ENCODE data around the gene AGBL4. TPM values are rescaled to one million over a fixed set of nuclear protein-coding genes. Genes with fewer than 3 reads are reported as not detected.

Gene AGBL4
- total and polyA plus RNA-seq, 7 donors: 0.09 to 0.36 (median 0.16) TPM; not detected in 4

DNA sequence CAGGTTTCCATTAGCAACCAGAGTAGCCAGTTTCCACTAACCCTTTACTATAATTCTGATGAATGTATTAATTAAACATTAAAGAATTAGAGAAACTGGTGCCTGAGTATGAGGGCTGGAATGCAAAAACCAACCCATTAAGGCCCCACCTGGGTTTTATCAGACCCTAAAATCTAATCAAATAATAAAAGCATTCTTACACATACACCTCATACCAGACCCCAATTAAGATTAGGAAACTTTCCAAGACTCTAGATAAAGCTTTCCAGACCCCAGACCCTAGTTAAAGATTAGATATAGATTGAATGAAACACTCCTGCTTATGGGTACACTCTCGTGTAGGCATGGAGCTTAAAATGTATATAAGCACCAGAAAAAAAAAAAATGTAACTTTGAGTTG is 665.7 kb downstream of the AGBL4 start:
- Histone ChIP-seq H3K4me3 (no peak overlapping the region), H3K36me3 (no peaks in the 10 kb centered on the region), H3K9me3 (no peaks in the 10 kb centered on the region), H3K27me3 (no peaks in the 10 kb centered on the region), H3K27ac (no peak overlapping the region), H3K4me1 (no peaks in the 10 kb centered on the region)
- WGBS, 2 donors: 22 to 53% methylated on average over 1 of the region's 1 CpG
- no peak for DNase-seq
- TF ChIP-seq EP300 (IDR thresholded peaks at IDR 0.05): no peak
- intact Hi-C loops (cut with DNase I): no loop called here

DNA sequence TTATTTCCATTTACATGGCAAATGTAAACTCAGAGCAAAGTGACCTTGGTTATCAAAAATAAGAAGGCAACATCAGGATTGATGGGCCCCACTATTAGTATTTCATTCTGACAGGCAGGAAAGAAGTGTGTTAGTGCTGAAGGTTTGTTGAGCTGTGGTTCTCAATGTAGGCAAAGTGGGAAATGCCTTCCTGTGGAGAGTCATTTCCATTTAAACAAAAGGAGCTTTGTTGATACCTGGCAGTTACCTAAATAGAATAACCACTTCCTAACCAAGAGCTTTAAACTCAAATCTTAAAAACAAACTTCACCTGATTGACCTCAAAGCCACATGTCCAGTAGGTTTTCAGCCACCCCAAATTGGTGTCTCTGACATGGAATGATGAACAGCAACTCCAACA is 667.2 kb downstream of the AGBL4 start:
- Histone ChIP-seq H3K27me3 (no peaks in the 10 kb centered on the region), H3K4me3 (no peak overlapping the region), H3K36me3 (no peaks in the 10 kb centered on the region), H3K9me3 (no peaks in the 10 kb centered on the region), H3K4me1 (no peaks in the 10 kb centered on the region), H3K27ac (no peak overlapping the region)
- intact Hi-C loops (cut with DNase I): no loop called here
- no peak for DNase-seq
- no peak for TF ChIP-seq POLR2AphosphoS5 (IDR thresholded peaks at IDR 0.05)
- TF ChIP-seq EP300 (IDR thresholded peaks at IDR 0.05): no peak
- TF ChIP-seq, protein P1, sequence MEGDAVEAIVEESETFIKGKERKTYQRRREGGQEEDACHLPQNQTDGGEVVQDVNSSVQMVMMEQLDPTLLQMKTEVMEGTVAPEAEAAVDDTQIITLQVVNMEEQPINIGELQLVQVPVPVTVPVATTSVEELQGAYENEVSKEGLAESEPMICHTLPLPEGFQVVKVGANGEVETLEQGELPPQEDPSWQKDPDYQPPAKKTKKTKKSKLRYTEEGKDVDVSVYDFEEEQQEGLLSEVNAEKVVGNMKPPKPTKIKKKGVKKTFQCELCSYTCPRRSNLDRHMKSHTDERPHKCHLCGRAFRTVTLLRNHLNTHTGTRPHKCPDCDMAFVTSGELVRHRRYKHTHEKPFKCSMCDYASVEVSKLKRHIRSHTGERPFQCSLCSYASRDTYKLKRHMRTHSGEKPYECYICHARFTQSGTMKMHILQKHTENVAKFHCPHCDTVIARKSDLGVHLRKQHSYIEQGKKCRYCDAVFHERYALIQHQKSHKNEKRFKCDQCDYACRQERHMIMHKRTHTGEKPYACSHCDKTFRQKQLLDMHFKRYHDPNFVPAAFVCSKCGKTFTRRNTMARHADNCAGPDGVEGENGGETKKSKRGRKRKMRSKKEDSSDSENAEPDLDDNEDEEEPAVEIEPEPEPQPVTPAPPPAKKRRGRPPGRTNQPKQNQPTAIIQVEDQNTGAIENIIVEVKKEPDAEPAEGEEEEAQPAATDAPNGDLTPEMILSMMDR (IDR thresholded peaks at IDR 0.05): no peak
- TF ChIP-seq POLR2A (IDR thresholded peaks at IDR 0.05): no peak

DNA sequence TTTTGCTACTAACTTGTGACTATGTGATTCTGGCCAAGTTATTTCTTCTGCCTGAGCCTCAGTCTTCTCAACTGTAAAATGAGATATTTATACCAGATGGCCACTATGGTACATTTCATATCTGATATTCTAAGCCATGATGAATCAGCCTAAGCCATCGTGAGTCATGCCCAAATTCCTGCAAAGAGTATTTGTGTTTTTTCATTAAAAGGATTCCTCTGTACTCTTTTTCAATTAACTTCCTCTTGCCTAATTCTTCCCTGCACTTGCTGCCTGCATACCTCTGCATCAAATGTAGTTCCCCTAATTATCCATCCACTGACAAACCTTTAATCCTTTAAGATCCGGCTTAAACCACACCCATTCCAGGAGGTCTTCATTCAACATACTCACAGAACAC is 672.0 kb downstream of the AGBL4 start:
- no peak for TF ChIP-seq EP300 (IDR thresholded peaks at IDR 0.05)
- TF ChIP-seq POLR2AphosphoS5 (IDR thresholded peaks at IDR 0.05): no peak
- TF ChIP-seq, protein P1 (IDR thresholded peaks at IDR 0.05): no peak
- TF ChIP-seq POLR2A (IDR thresholded peaks at IDR 0.05): no peak
- intact Hi-C loops (cut with DNase I): no loop called here
- WGBS, 2 donors: 62 to 78% methylated on average over 2 of the region's 2 CpGs

DNA sequence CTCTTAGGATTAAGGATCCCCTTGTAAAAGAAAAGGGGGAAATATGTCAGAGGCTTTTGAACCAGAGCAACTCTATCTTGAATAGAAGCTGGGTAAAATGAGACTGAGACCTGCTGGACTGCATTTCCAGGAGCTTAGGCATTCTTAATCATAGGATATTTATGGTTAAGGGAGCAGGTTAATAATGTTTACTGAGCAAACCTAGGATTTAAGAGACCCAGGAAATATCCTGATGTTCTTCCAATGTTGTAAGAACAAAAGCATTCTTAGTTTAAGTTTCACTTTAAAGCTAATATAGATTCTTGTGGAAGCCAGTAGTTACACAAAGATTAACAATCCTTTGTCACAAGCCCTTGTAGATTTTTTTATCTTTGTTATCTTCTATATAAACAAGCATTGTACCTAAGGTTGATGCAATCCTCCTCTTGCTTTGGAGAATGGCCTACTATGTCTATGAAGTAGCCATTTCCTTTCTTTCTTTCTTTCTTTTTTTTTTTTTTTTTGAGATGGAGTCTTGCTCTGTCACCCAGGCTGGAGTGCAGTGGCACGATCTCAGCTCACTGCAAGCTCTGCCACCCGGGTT is 676.9 kb downstream of the AGBL4 start:
- H3K4me3 ChIP-seq: no peak overlapping the region
- H3K9me3 ChIP-seq: no peaks in the 10 kb centered on the region
- DNase-seq: no peak
- intact Hi-C loops (cut with DNase I): no loop called here
- H3K4me1 ChIP-seq: no peaks in the 10 kb centered on the region
- H3K36me3 ChIP-seq: no peaks in the 10 kb centered on the region
- 66 to 94% methylated on average over 2 of the region's 2 CpGs for WGBS, 2 donors
- no peak overlapping the region for H3K27ac ChIP-seq
- no peaks in the 10 kb centered on the region for H3K27me3 ChIP-seq
- TF ChIP-seq POLR2AphosphoS5 (IDR thresholded peaks at IDR 0.05): no peak
- TF ChIP-seq, protein P1 (IDR thresholded peaks at IDR 0.05): no peak
- TF ChIP-seq POLR2A (IDR thresholded peaks at IDR 0.05): no peak
- TF ChIP-seq EP300 (IDR thresholded peaks at IDR 0.05): no peak

More for the DNA sequence above, 672.0 kb downstream of the AGBL4 start:
- Histone ChIP-seq H3K36me3 (no peaks in the 10 kb centered on the region), H3K27ac (no peak overlapping the region), H3K4me3 (no peak overlapping the region), H3K27me3 (no peaks in the 10 kb centered on the region), H3K4me1 (no peaks in the 10 kb centered on the region), H3K9me3 (no peaks in the 10 kb centered on the region)
- no peak for DNase-seq

DNA sequence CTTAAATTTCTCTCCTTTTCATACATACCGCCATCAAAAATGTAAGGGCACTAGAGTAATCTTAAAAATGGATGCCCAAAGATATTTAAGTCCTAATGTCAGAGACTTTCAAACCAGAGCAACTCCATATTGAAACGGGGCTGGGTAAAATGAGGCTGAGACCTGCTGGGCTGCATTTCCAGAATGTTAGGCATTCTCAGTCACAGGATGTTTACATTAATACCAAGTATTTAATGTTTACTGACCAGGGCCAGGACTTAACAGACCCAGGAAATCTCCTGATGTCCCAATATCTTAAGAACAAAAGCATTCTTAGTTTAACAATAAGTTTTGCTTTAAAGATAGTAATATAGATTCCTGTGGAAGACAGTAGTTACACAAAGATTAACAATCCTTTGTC is 683.2 kb downstream of the AGBL4 start:
- no peak for TF ChIP-seq EP300 (IDR thresholded peaks at IDR 0.05)
- no peak for TF ChIP-seq POLR2AphosphoS5 (IDR thresholded peaks at IDR 0.05)
- TF ChIP-seq, protein P1 (IDR thresholded peaks at IDR 0.05): no peak
- TF ChIP-seq POLR2A (IDR thresholded peaks at IDR 0.05): no peak
- Histone ChIP-seq H3K27me3 (no peaks in the 10 kb centered on the region), H3K27ac (no peak overlapping the region), H3K9me3 (no peaks in the 10 kb centered on the region), H3K36me3 (no peaks in the 10 kb centered on the region), H3K4me3 (no peak overlapping the region), H3K4me1 (no peaks in the 10 kb centered on the region)
- DNase-seq: no peak
- 86 to 87% methylated on average over 2 of the region's 2 CpGs for WGBS, 2 donors
- intact Hi-C loops (cut with DNase I): no loop called here
